GM23338 (cell line): ENCODE results near the gene FAM209B. TPM values are rescaled to one million over a fixed set of nuclear protein-coding genes. Genes with fewer than 3 reads are reported as not detected.
"Not testable (repeated sequence)": the region's sequence is repeated elsewhere in the genome, so short reads cannot be mapped to it uniquely, and the experiment has no call there.

Experiments used
- ATAC-seq: fragments of 200-7000 bp; cut with Tn5 transposase; 3 replicates; pipeline ENCODE4 v1.9.1; 2020
- DNase-seq: peaks from one replicate; pipeline ENCODE4 v3.0.0-alpha.2; 2015; ENCODE audit warnings: low spot score
- H2AFZ ChIP-seq: fragments of 200-600 bp; sonication (generic); 2 replicates; pipeline ENCODE4 v1.8.0; 2016; ENCODE audit warnings: antibody characterized with exemption, mild to moderate bottlenecking, moderate library complexity
- H3F3A ChIP-seq: fragments of 200-600 bp; sonication (generic); replicated peaks from 2 replicates; pipeline ENCODE4 v1.8.0; 2017; ENCODE audit warnings: antibody characterized with exemption, mixed run types, low read depth
- H3K27ac ChIP-seq: fragments of 200-600 bp; sonication (generic); 2 replicates; pipeline ENCODE4 v1.6.1; 2016; ENCODE audit warnings: low read depth
- H3K27me3 ChIP-seq: fragments of 200-600 bp; sonication (generic); 2 replicates; pipeline ENCODE4 v1.8.0; 2016; ENCODE audit warnings: mild to moderate bottlenecking, mixed run types, moderate library complexity; ENCODE audit not compliant: insufficient read depth
- H3K36me3 ChIP-seq: fragments of 200-600 bp; sonication (generic); 2 replicates; pipeline ENCODE4 v1.8.0; 2016; ENCODE audit warnings: mild to moderate bottlenecking; ENCODE audit not compliant: insufficient read depth
- H3K4me1 ChIP-seq: fragments of 200-600 bp; sonication (generic); 2 replicates; pipeline ENCODE4 v1.8.0; 2016; ENCODE audit warnings: mild to moderate bottlenecking, moderate library complexity; ENCODE audit not compliant: insufficient read depth
- H3K4me2 ChIP-seq: fragments of 200-600 bp; sonication (generic); 2 replicates; pipeline ENCODE4 v1.7.1; 2017; ENCODE audit warnings: mixed run types
- H3K4me3 ChIP-seq: fragments of 200-600 bp; sonication (generic); 2 replicates; pipeline ENCODE4 v1.6.1; 2016; ENCODE audit warnings: mixed run types
- H3K79me2 ChIP-seq: fragments of 200-600 bp; sonication (generic); replicated peaks from 2 replicates; pipeline ENCODE4 v1.8.0; 2017; ENCODE audit warnings: mild to moderate bottlenecking; ENCODE audit not compliant: insufficient read depth
- H3K9me2 ChIP-seq: fragments of 200-600 bp; sonication (generic); 2 replicates; pipeline ENCODE4 v1.8.0; 2017; ENCODE audit not compliant: insufficient read depth
- H4K20me1 ChIP-seq: fragments of 200-600 bp; sonication (generic); replicated peaks from 2 replicates; pipeline ENCODE4 v1.8.0; 2017; ENCODE audit warnings: mild to moderate bottlenecking; ENCODE audit not compliant: insufficient read depth
- H3K27ac Mint-ChIP-seq: 2 replicates; pipeline ENCODE4 v1.8.0; 2020; ENCODE audit warnings: inconsistent platforms, mild to moderate bottlenecking, moderate library complexity, mixed read lengths
- H3K27me3 Mint-ChIP-seq: 3 replicates; pipeline ENCODE4 v1.8.0; 2022; ENCODE audit warnings: low read depth, mild to moderate bottlenecking, moderate library complexity, mixed read lengths, inconsistent platforms; ENCODE audit not compliant: insufficient read depth, poor library complexity
- H3K36me3 Mint-ChIP-seq: 3 replicates; pipeline ENCODE4 v1.8.0; 2021; ENCODE audit warnings: low read depth, mild to moderate bottlenecking, inconsistent platforms, moderate library complexity, mixed read lengths
- H3K4me1 Mint-ChIP-seq: 3 replicates; pipeline ENCODE4 v1.8.0; 2020; ENCODE audit warnings: mild to moderate bottlenecking, inconsistent platforms, mixed read lengths
- H3K4me3 Mint-ChIP-seq: 3 replicates; pipeline ENCODE4 v1.8.0; 2021; ENCODE audit warnings: moderate library complexity, mild to moderate bottlenecking, inconsistent platforms, mixed read lengths
- H3K9me3 Mint-ChIP-seq: 3 replicates; pipeline ENCODE4 v1.8.0; 2020; ENCODE audit warnings: moderate library complexity, mild to moderate bottlenecking, inconsistent platforms, mixed read lengths
- CREB1 ChIP-seq: fragments of 250-450 bp; sonication (Bioruptor Pico); IDR thresholded peaks from 2 replicates; pipeline ENCODE4 v1.5.0; 2020; ENCODE audit warnings: low read depth, mild to moderate bottlenecking, moderate library complexity
- EZH2phosphoT487 ChIP-seq: fragments of 200-600 bp; sonication (generic); IDR thresholded peaks from one replicate; pipeline ENCODE4 v1.8.1; 2018; ENCODE audit warnings: antibody characterized with exemption; ENCODE audit not compliant: unreplicated experiment
- POLR2AphosphoS5 ChIP-seq: IDR thresholded peaks from 2 replicates; pipeline ENCODE4 v1.6.1; 2016; ENCODE audit warnings: antibody characterized with exemption, low read depth
- STAT1 ChIP-seq: IDR thresholded peaks from one replicate; pipeline ENCODE4 v1.6.1; 2016; ENCODE audit warnings: antibody characterized with exemption; ENCODE audit not compliant: unreplicated experiment
- ZNF114 ChIP-seq: fragments of 250-450 bp; sonication (Bioruptor Pico); IDR thresholded peaks from 2 replicates; pipeline ENCODE4 v1.5.0; 2020; ENCODE audit warnings: mild to moderate bottlenecking, moderate library complexity
- long read RNA-seq: library from polyadenylated mRNA; unstranded; transcript quantifications from one replicate; pipeline ENCODE4 v2.0.0, GENCODE V29; 2020; ENCODE audit not compliant: unreplicated experiment
- polyA plus RNA-seq: library from polyadenylated mRNA; unstranded; fragments of >200 nt; fragmentation: Nextera tagmentation; extraction: Ambion mirVana; gene quantifications from 2 replicates; pipeline ENCODE4 v1.2.1, GENCODE V29; 2016
- total RNA-seq: library from RNA; depleted of rRNA; stranded (reverse); fragments of >200 nt; shearing (Covaris generic); gene quantifications from 2 replicates; pipeline ENCODE4 v1.2.3, GENCODE V29; 2014; rRNA removed
- TF ChIP-seq, protein P1 (sequence below): IDR thresholded peaks from 2 replicates; pipeline ENCODE4 v1.6.1; 2016; ENCODE audit warnings: antibody characterized with exemption
- TF ChIP-seq, protein P2 (sequence below): fragments of 250-450 bp; sonication (Bioruptor Pico); IDR thresholded peaks from 2 replicates; pipeline ENCODE4 v1.5.0; 2020; ENCODE audit warnings: mild to moderate bottlenecking, moderate library complexity
- TF ChIP-seq, protein P3 (sequence below): IDR thresholded peaks from one replicate; pipeline ENCODE4 v1.6.1; 2018; ENCODE audit warnings: antibody characterized with exemption; ENCODE audit not compliant: unreplicated experiment
- TF ChIP-seq, protein P4 (sequence below), 2 experiments: fragments of 200-600 bp in 1 of 2; sonication (generic) in 1 of 2; conservative IDR thresholded peaks; 2 replicates each; pipeline versions ENCODE4 v1.5.1 to v1.6.1; 2016 to 2017; ENCODE audit warnings: antibody characterized with exemption in 2 of 2, low read depth in 2 of 2, mild to moderate bottlenecking in 2 of 2, moderate library complexity in 1 of 2

The FAM209B gene, protein sequence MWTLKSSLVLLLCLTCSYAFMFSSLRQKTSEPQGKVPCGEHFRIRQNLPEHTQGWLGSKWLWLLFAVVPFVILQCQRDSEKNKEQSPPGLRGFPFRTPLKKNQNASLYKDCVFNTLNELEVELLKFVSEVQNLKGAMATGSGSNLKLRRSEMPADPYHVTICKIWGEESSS
- total RNA-seq (not detected in 2 replicates), polyA plus RNA-seq (0.68 and 1.1 TPM in 2 replicates)
- long read RNA-seq, result 0 reads

DNA sequence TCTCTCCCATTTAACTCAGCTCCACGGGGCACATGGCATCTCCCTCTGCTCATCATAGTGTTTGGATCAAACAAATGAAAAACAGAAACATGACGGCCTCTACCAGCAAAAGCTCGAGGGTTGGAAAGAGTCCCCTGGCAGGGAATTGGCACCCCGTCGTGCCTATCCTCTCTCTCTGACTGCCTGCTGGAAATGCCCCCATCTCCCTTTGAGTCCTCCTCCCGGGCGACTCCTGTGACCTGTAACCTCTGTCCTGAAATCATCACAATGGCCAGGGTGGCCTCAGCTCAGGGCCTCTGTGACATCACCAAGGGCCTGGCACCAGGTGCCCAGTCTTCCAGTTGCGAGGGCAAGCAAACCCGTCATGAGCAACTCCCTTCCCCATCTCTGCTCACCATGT is at the start of gene FAM209B:
Gene FAM209B (plus strand): TSS at position 301 of the 400 bp plus-strand sequence. CDS start 96 bp downstream, at position 397.
- not testable (repeated sequence) for H3K4me2 ChIP-seq, H3K4me3 ChIP-seq, ATAC-seq, H2AFZ ChIP-seq, H3K36me3 ChIP-seq, H3K9me3 Mint-ChIP-seq, H3K9me2 ChIP-seq, H3K79me2 ChIP-seq, H3F3A ChIP-seq, H3K4me3 Mint-ChIP-seq, H3K27ac Mint-ChIP-seq, H3K27ac ChIP-seq, H4K20me1 ChIP-seq, DNase-seq, H3K4me1 Mint-ChIP-seq, H3K27me3 Mint-ChIP-seq, H3K27me3 ChIP-seq, H3K36me3 Mint-ChIP-seq, H3K4me1 ChIP-seq

DNA sequence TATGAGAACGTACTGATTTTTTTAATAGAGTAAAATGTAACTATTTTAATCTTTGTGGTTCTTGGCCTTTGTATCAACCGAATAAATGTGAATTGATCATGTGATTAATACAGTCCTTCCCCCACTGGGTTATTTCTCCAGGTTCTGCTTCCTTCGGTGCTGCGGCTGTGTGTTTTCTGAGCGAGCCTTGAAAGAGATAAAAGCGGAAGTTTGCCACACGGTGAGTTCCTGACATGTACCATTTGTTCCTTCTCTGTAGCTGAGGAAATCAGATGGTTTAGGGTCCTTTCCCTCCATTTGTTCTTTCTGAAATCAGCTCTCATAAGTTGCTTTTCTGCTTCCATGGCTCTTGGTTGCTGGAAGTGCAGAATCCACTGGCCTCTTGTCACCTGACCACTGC is 49.1 kb upstream of the FAM209B start:
- H3K4me3 ChIP-seq, result no peak overlapping the region
- no peak for ATAC-seq
- H3K27ac Mint-ChIP-seq, result no peak overlapping the region
- TF ChIP-seq, protein P1, sequence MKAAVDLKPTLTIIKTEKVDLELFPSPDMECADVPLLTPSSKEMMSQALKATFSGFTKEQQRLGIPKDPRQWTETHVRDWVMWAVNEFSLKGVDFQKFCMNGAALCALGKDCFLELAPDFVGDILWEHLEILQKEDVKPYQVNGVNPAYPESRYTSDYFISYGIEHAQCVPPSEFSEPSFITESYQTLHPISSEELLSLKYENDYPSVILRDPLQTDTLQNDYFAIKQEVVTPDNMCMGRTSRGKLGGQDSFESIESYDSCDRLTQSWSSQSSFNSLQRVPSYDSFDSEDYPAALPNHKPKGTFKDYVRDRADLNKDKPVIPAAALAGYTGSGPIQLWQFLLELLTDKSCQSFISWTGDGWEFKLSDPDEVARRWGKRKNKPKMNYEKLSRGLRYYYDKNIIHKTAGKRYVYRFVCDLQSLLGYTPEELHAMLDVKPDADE, result no peak
- TF ChIP-seq, protein P2, sequence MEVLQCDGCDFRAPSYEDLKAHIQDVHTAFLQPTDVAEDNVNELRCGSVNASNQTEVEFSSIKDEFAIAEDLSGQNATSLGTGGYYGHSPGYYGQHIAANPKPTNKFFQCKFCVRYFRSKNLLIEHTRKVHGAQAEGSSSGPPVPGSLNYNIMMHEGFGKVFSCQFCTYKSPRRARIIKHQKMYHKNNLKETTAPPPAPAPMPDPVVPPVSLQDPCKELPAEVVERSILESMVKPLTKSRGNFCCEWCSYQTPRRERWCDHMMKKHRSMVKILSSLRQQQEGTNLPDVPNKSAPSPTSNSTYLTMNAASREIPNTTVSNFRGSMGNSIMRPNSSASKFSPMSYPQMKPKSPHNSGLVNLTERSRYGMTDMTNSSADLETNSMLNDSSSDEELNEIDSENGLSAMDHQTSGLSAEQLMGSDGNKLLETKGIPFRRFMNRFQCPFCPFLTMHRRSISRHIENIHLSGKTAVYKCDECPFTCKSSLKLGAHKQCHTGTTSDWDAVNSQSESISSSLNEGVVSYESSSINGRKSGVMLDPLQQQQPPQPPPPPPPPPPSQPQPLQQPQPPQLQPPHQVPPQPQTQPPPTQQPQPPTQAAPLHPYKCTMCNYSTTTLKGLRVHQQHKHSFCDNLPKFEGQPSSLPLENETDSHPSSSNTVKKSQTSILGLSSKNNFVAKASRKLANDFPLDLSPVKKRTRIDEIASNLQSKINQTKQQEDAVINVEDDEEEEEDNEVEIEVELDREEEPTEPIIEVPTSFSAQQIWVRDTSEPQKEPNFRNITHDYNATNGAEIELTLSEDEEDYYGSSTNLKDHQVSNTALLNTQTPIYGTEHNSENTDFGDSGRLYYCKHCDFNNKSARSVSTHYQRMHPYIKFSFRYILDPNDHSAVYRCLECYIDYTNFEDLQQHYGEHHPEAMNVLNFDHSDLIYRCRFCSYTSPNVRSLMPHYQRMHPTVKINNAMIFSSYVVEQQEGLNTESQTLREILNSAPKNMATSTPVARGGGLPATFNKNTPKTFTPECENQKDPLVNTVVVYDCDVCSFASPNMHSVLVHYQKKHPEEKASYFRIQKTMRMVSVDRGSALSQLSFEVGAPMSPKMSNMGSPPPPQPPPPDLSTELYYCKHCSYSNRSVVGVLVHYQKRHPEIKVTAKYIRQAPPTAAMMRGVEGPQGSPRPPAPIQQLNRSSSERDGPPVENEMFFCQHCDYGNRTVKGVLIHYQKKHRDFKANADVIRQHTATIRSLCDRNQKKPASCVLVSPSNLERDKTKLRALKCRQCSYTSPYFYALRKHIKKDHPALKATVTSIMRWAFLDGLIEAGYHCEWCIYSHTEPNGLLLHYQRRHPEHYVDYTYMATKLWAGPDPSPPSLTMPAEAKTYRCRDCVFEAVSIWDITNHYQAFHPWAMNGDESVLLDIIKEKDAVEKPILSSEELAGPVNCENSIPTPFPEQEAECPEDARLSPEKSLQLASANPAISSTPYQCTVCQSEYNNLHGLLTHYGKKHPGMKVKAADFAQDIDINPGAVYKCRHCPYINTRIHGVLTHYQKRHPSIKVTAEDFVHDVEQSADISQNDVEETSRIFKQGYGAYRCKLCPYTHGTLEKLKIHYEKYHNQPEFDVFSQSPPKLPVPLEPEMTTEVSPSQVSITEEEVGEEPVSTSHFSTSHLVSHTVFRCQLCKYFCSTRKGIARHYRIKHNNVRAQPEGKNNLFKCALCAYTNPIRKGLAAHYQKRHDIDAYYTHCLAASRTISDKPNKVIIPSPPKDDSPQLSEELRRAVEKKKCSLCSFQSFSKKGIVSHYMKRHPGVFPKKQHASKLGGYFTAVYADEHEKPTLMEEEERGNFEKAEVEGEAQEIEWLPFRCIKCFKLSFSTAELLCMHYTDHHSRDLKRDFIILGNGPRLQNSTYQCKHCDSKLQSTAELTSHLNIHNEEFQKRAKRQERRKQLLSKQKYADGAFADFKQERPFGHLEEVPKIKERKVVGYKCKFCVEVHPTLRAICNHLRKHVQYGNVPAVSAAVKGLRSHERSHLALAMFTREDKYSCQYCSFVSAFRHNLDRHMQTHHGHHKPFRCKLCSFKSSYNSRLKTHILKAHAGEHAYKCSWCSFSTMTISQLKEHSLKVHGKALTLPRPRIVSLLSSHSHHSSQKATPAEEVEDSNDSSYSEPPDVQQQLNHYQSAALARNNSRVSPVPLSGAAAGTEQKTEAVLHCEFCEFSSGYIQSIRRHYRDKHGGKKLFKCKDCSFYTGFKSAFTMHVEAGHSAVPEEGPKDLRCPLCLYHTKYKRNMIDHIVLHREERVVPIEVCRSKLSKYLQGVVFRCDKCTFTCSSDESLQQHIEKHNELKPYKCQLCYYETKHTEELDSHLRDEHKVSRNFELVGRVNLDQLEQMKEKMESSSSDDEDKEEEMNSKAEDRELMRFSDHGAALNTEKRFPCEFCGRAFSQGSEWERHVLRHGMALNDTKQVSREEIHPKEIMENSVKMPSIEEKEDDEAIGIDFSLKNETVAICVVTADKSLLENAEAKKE, result no peak
- TF ChIP-seq ZNF114 (no peak), CREB1 (CRISPR knock-in tag) (no peak), POLR2AphosphoS5 (no peak), STAT1 (no peak), EZH2phosphoT487 (no peak)
- TF ChIP-seq, protein P3, sequence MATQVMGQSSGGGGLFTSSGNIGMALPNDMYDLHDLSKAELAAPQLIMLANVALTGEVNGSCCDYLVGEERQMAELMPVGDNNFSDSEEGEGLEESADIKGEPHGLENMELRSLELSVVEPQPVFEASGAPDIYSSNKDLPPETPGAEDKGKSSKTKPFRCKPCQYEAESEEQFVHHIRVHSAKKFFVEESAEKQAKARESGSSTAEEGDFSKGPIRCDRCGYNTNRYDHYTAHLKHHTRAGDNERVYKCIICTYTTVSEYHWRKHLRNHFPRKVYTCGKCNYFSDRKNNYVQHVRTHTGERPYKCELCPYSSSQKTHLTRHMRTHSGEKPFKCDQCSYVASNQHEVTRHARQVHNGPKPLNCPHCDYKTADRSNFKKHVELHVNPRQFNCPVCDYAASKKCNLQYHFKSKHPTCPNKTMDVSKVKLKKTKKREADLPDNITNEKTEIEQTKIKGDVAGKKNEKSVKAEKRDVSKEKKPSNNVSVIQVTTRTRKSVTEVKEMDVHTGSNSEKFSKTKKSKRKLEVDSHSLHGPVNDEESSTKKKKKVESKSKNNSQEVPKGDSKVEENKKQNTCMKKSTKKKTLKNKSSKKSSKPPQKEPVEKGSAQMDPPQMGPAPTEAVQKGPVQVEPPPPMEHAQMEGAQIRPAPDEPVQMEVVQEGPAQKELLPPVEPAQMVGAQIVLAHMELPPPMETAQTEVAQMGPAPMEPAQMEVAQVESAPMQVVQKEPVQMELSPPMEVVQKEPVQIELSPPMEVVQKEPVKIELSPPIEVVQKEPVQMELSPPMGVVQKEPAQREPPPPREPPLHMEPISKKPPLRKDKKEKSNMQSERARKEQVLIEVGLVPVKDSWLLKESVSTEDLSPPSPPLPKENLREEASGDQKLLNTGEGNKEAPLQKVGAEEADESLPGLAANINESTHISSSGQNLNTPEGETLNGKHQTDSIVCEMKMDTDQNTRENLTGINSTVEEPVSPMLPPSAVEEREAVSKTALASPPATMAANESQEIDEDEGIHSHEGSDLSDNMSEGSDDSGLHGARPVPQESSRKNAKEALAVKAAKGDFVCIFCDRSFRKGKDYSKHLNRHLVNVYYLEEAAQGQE, result no peak
- TF ChIP-seq, protein P4, sequence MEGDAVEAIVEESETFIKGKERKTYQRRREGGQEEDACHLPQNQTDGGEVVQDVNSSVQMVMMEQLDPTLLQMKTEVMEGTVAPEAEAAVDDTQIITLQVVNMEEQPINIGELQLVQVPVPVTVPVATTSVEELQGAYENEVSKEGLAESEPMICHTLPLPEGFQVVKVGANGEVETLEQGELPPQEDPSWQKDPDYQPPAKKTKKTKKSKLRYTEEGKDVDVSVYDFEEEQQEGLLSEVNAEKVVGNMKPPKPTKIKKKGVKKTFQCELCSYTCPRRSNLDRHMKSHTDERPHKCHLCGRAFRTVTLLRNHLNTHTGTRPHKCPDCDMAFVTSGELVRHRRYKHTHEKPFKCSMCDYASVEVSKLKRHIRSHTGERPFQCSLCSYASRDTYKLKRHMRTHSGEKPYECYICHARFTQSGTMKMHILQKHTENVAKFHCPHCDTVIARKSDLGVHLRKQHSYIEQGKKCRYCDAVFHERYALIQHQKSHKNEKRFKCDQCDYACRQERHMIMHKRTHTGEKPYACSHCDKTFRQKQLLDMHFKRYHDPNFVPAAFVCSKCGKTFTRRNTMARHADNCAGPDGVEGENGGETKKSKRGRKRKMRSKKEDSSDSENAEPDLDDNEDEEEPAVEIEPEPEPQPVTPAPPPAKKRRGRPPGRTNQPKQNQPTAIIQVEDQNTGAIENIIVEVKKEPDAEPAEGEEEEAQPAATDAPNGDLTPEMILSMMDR (conservative IDR thresholded peaks at IDR 0.05; ENCODE audit: low read depth in 2 of 2), result no peak

More for the DNA sequence above, 49.1 kb upstream of the FAM209B start:
- Histone ChIP-seq H3K79me2 (no peaks in the 10 kb centered on the region), H3K9me2 (no peaks in the 10 kb centered on the region), H3K27ac (no peak overlapping the region), H2AFZ (no peak overlapping the region), H3F3A (no peaks in the 10 kb centered on the region), H4K20me1 (peaks cover 6% of the 10 kb centered on the region), H3K4me2 (no peak overlapping the region), H3K4me1 (no peaks in the 10 kb centered on the region), H3K27me3 (no peaks in the 10 kb centered on the region), H3K36me3 (peaks cover 3% of the 10 kb centered on the region; the same call in 1 of the 2 replicates)
- no peaks in the 10 kb centered on the region for H3K4me1 Mint-ChIP-seq
- no peaks in the 10 kb centered on the region; the same call in 2 of the 3 replicates for H3K9me3 Mint-ChIP-seq
- DNase-seq, result no peak
- peaks cover 2% of the 10 kb centered on the region for H3K27me3 Mint-ChIP-seq
- H3K4me3 Mint-ChIP-seq, result no peak overlapping the region
- peaks cover 33% of the 10 kb centered on the region for H3K36me3 Mint-ChIP-seq
